Measurements from ENCODE around the gene NUP210. TPM values are rescaled to one million over a fixed set of nuclear protein-coding genes. Genes with fewer than 3 reads are reported as not detected.

The NUP210 gene
- total RNA-seq, 4 donors from 2014 or later: 1.7 to 3.6 (median 2.7) TPM

- DNase-seq (no peak), ATAC-seq (no peak)
- no peaks in the 10 kb centered on the region for H3K36me3 ChIP-seq
- no peaks in the 10 kb centered on the region for H3K4me1 ChIP-seq
- no peak for TF ChIP-seq POLR2A (IDR thresholded peaks at IDR 0.05)
- TF ChIP-seq, protein P1, sequence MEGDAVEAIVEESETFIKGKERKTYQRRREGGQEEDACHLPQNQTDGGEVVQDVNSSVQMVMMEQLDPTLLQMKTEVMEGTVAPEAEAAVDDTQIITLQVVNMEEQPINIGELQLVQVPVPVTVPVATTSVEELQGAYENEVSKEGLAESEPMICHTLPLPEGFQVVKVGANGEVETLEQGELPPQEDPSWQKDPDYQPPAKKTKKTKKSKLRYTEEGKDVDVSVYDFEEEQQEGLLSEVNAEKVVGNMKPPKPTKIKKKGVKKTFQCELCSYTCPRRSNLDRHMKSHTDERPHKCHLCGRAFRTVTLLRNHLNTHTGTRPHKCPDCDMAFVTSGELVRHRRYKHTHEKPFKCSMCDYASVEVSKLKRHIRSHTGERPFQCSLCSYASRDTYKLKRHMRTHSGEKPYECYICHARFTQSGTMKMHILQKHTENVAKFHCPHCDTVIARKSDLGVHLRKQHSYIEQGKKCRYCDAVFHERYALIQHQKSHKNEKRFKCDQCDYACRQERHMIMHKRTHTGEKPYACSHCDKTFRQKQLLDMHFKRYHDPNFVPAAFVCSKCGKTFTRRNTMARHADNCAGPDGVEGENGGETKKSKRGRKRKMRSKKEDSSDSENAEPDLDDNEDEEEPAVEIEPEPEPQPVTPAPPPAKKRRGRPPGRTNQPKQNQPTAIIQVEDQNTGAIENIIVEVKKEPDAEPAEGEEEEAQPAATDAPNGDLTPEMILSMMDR (IDR thresholded peaks at IDR 0.05 in 4 of 5, conservative IDR thresholded peaks at IDR 0.05 in 1 of 5): no peak
- no peaks in the 10 kb centered on the region for H3K27me3 ChIP-seq
- H3K9me3 ChIP-seq: no peaks in the 10 kb centered on the region
- in situ Hi-C loops (cut with MboI; ENCODE audit: low sequenced_read_pairs in 4 of 4): no loop called here
- H3K4me3 ChIP-seq: no peak overlapping the region
- H3K27ac ChIP-seq: no peak overlapping the region
- intact Hi-C loops (cut with DNase I; ENCODE audit: low total_unique reads): no loop called here
These were observed 14.5 kb downstream of the NUP210 start for GRCh38 chr3:13405614-13406013.

GRCh38 chr3:13404626-13405452 is 15.3 kb downstream of the NUP210 start:
- H3K4me3 ChIP-seq: no peak overlapping the region
- intact Hi-C loops (cut with DNase I; ENCODE audit: low total_unique reads) (no loop called here), in situ Hi-C loops (cut with MboI; ENCODE audit: low sequenced_read_pairs in 4 of 4) (no loop called here)
- ATAC-seq (no peak), DNase-seq (no peak)
- no peak overlapping the region for H3K27ac ChIP-seq
- no peaks in the 10 kb centered on the region for H3K36me3 ChIP-seq
- no peak for TF ChIP-seq POLR2A (IDR thresholded peaks at IDR 0.05)
- TF ChIP-seq, protein P1 (IDR thresholded peaks at IDR 0.05 in 4 of 5, conservative IDR thresholded peaks at IDR 0.05 in 1 of 5): no peak
- H3K4me1 ChIP-seq: no peaks in the 10 kb centered on the region
- no peaks in the 10 kb centered on the region for H3K27me3 ChIP-seq
- no peaks in the 10 kb centered on the region for H3K9me3 ChIP-seq

DNA sequence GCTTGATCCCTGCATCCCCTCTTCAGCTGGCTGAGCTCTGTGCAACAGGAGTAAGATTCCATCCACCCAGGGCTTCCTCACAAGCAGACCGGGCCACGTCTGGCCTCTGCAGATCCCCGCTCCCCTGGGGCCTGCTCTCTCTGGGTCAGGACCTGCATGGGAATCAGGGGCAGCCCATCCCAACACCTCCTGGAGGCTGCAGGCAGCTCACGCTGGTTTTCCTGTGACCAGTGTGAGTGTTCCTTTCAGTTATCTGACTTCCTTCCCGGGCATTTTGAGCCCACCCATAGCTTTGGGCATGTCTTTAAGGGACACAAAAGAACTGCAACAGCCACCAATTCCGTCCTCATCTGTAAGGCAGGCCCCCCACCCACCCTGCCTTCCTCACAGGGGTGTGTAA is 16.3 kb downstream of the NUP210 start:
- H3K4me3 ChIP-seq: no peak overlapping the region
- H3K36me3 ChIP-seq: no peaks in the 10 kb centered on the region
- H3K9me3 ChIP-seq: no peaks in the 10 kb centered on the region
- no peaks in the 10 kb centered on the region for H3K4me1 ChIP-seq
- no peak overlapping the region for H3K27ac ChIP-seq
- in situ Hi-C loops (cut with MboI; ENCODE audit: low sequenced_read_pairs in 4 of 4) (no loop called here), intact Hi-C loops (cut with DNase I; ENCODE audit: low total_unique reads) (no loop called here)
- TF ChIP-seq, protein P1 (IDR thresholded peaks at IDR 0.05 in 4 of 5, conservative IDR thresholded peaks at IDR 0.05 in 1 of 5): no peak
- no peak for TF ChIP-seq POLR2A (IDR thresholded peaks at IDR 0.05)
- no peaks in the 10 kb centered on the region for H3K27me3 ChIP-seq
- no peak for ATAC-seq
- DNase-seq: no peak

DNA sequence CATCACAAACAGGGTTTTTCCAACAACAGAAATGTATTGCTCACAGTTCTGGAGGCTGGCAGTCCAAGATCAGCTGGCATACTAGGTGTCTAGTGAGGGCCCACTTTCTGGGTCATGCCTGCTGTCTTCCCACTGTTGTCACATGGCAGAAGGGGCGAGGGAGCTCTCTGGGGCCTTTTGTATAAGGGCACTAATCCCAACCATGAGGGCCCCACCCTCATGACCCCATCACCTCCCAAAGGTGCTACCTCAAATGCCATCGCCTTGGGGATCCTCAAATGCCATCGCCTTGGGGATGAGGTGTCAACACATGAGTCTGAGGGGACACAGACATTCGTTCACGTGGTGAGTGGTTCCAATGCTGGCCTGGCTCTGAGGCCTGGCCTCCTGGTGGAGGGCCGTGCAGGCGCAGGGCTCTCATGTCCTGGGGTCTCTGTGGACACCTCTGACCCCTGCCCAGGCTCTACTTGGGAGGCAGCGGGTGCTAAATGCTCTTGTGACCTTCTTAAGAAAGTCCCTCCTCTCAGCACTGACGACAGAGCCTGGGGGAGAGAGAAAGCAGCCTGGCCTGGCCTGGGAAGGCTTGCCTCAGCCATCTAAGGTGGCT is 16.8 kb downstream of the NUP210 start:
- ATAC-seq (no peak), DNase-seq (no peak)
- H3K4me1 ChIP-seq: no peaks in the 10 kb centered on the region
- no peaks in the 10 kb centered on the region for H3K27me3 ChIP-seq
- TF ChIP-seq, protein P1 (IDR thresholded peaks at IDR 0.05 in 4 of 5, conservative IDR thresholded peaks at IDR 0.05 in 1 of 5): no peak
- TF ChIP-seq POLR2A (IDR thresholded peaks at IDR 0.05): no peak
- H3K4me3 ChIP-seq: no peak overlapping the region
- no peaks in the 10 kb centered on the region for H3K9me3 ChIP-seq
- H3K27ac ChIP-seq: no peak overlapping the region
- intact Hi-C loops (cut with DNase I; ENCODE audit: low total_unique reads): no loop called here
- in situ Hi-C loops (cut with MboI; ENCODE audit: low sequenced_read_pairs in 4 of 4): no loop called here
- no peaks in the 10 kb centered on the region for H3K36me3 ChIP-seq
